Keratinocyte (primary cell): ENCODE measurements around the gene SAMD8. TPM values are rescaled to one million over a fixed set of nuclear protein-coding genes. Genes with fewer than 3 reads are reported as not detected.

Experiments
- DNase-seq: peaks from one replicate; pipeline ENCODE4 v3.0.0-alpha.2; 2011; ENCODE audit warnings: low read depth, missing footprints, low spot score
- FAIRE-seq: peaks from 2 replicates; lab custom pipeline; 2011; peaks lifted over from hg19 to GRCh38; lab: Jason Lieb, UNC
- H2AFZ ChIP-seq: 2 replicates; pipeline ENCODE4 v1.6.0; 2012; ENCODE audit warnings: low read length, control low read depth, inconsistent platforms; ENCODE audit not compliant: control insufficient read depth
- H3K27ac ChIP-seq: 2 replicates; pipeline ENCODE4 v1.5.1; 2011; ENCODE audit warnings: low read length; ENCODE audit not compliant: control insufficient read depth, insufficient read depth
- H3K27me3 ChIP-seq: 3 replicates; pipeline ENCODE4 v1.6.0; 2011; ENCODE audit warnings: low read length; ENCODE audit not compliant: control insufficient read depth, insufficient read depth; ENCODE audit errors: extremely low read depth
- H3K36me3 ChIP-seq, 2 experiments: 2 replicates in 1 of 2; 3 replicates in 1 of 2; pipeline ENCODE4 v1.5.1; 2011; ENCODE audit warnings: low read length in 2 of 2, mild to moderate bottlenecking in 1 of 2; ENCODE audit not compliant: control insufficient read depth in 2 of 2, insufficient read depth in 2 of 2; ENCODE audit errors: extremely low read depth in 1 of 2
- H3K4me1 ChIP-seq: 3 replicates; pipeline ENCODE4 v1.5.1; 2011; ENCODE audit warnings: low read length; ENCODE audit not compliant: control insufficient read depth, insufficient read depth; ENCODE audit errors: extremely low read depth
- H3K4me2 ChIP-seq: 3 replicates; pipeline ENCODE4 v1.6.0; 2011; ENCODE audit warnings: low read depth, low read length; ENCODE audit not compliant: control insufficient read depth, insufficient read depth; ENCODE audit errors: extremely low read depth
- H3K4me3 ChIP-seq, 3 experiments: fragments of 200-600 bp in 1 of 3; sonication (generic) in 1 of 3; 2 replicates in 2 of 3; 3 replicates in 1 of 3; pipeline ENCODE4 v1.5.1; 2011 to 2016; ENCODE audit warnings: low read length in 3 of 3, mild to moderate bottlenecking in 3 of 3, control low read depth in 2 of 3, inconsistent platforms in 1 of 3, low read depth in 1 of 3, mixed read lengths in 1 of 3, mixed run types in 1 of 3, moderate library complexity in 1 of 3; ENCODE audit not compliant: control insufficient read depth in 2 of 3, insufficient read depth in 2 of 3; ENCODE audit errors: extremely low read depth in 1 of 3
- H3K79me2 ChIP-seq: 2 replicates; pipeline ENCODE4 v1.6.0; 2012; ENCODE audit warnings: low read length; ENCODE audit not compliant: control insufficient read depth, insufficient read depth
- H3K9ac ChIP-seq: 3 replicates; pipeline ENCODE4 v1.6.0; 2011; ENCODE audit warnings: low read length; ENCODE audit not compliant: control insufficient read depth, insufficient read depth; ENCODE audit errors: extremely low read depth
- H3K9me1 ChIP-seq: 3 replicates; pipeline ENCODE4 v1.6.0; 2011; ENCODE audit warnings: low read length; ENCODE audit not compliant: control insufficient read depth, insufficient read depth; ENCODE audit errors: extremely low read depth
- H3K9me3 ChIP-seq: 2 replicates; pipeline ENCODE4 v1.5.1; 2012; ENCODE audit warnings: low read depth, low read length; ENCODE audit not compliant: control insufficient read depth
- H4K20me1 ChIP-seq: 3 replicates; pipeline ENCODE4 v1.6.0; 2011; ENCODE audit warnings: low read length; ENCODE audit not compliant: control insufficient read depth, insufficient read depth; ENCODE audit errors: extremely low read depth
- CTCF ChIP-seq, 3 experiments: IDR thresholded peaks in 1 of 3; conservative IDR thresholded peaks in 1 of 3; optimal IDR thresholded peaks in 1 of 3; 2 replicates in 2 of 3; 3 replicates in 1 of 3; pipeline versions ENCODE3 to v1.5.1; 2011; ENCODE audit warnings: low read length in 3 of 3, mild to moderate bottlenecking in 3 of 3, moderate library complexity in 2 of 3, control low read depth in 1 of 3, inconsistent platforms in 1 of 3; ENCODE audit not compliant: insufficient read depth in 2 of 3; ENCODE audit errors: extremely low read depth in 1 of 3
- EZH2 ChIP-seq: IDR thresholded peaks from one replicate; pipeline ENCODE4 v1.6.1; 2012; ENCODE audit warnings: inconsistent platforms, mild to moderate bottlenecking, low read length, moderate library complexity
- dilution Hi-C: fragments of 300-500 bp; cut with MboI; formaldehyde crosslinking; loops from one replicate; pipeline ENCODE4 v1.7.0; 2020; ENCODE audit warnings: low sequenced_read_pairs; ENCODE audit not compliant: extremely low pct_ligation_motif_present
- polyA plus RNA-seq, 5 experiments: library from polyadenylated mRNA; depleted of rRNA in 3 of 5; stranded (reverse) in 3 of 5; stranded (forward) in 1 of 5; unstranded in 1 of 5; fragments of >200 nt; gene quantifications; 1 replicate in 1 of 5; 2 replicates in 3 of 5; 3 replicates in 1 of 5; pipeline versions ENCODE4 v1.2.1 to v1.2.3, GENCODE V29; 2011 to 2012; ENCODE audit warnings: missing spikeins in 2 of 5, low read depth in 1 of 5, low replicate concordance in 1 of 5

Gene SAMD8
- polyA plus RNA-seq, 1 donor (not counting 4 experiments of a cell fraction or from before 2014, with no cell fraction given) = 31.7 TPM

- Histone ChIP-seq H2AFZ (no peak overlapping the region), H3K9me3 (no peaks in the 10 kb centered on the region)
- dilution Hi-C loops = no loop called here
These were observed 96.7 kb downstream of the SAMD8 start for GRCh38 chr10:75208181-75208580.

GRCh38 chr10:75209086-75209920 lies 97.8 kb downstream of the SAMD8 start:
- Histone ChIP-seq H3K4me2 (peak overlapping the region; percentile 97), H4K20me1 (peaks cover 2% of the 10 kb centered on the region), H3K4me3 (peak overlapping the region in 2 of 3 experiments; percentile 83 to 96), H3K27ac (peak overlapping the region; percentile 100), H3K27me3 (no peaks in the 10 kb centered on the region), H3K79me2 (peaks cover 34% of the 10 kb centered on the region), H2AFZ (no peak overlapping the region), H3K36me3 (peaks cover 4 to 16% of the 10 kb centered on the region in 2 experiments), H3K9me3 (no peaks in the 10 kb centered on the region), H3K9me1 (no peaks in the 10 kb centered on the region), H3K4me1 (peaks cover 67% of the 10 kb centered on the region), H3K9ac (peak overlapping the region; percentile 100)
- FAIRE-seq = no peak
- TF ChIP-seq CTCF (optimal IDR thresholded peaks at IDR 0.05 in 1 of 3, IDR thresholded peaks at IDR 0.05 in 1 of 3, conservative IDR thresholded peaks at IDR 0.05 in 1 of 3; ENCODE audit: extremely low read depth in 1 of 3, insufficient read depth in 2 of 3, low read length in 3 of 3) (no peak), EZH2 (no peak)
- DNase-seq = no peak
- dilution Hi-C loops = no loop called here

More at GRCh38 chr10:75208181-75208580, 96.7 kb downstream of the SAMD8 start:
- peaks cover 2% of the 10 kb centered on the region for H4K20me1 ChIP-seq
- H3K9ac ChIP-seq = peak overlapping the region; percentile 51
- TF ChIP-seq CTCF (optimal IDR thresholded peaks at IDR 0.05 in 1 of 3, IDR thresholded peaks at IDR 0.05 in 1 of 3, conservative IDR thresholded peaks at IDR 0.05 in 1 of 3; ENCODE audit: extremely low read depth in 1 of 3, insufficient read depth in 2 of 3, low read length in 3 of 3) = no peak
- TF ChIP-seq EZH2 = no peak
- no peaks in the 10 kb centered on the region for H3K9me1 ChIP-seq
- peak overlapping the region; percentile 52 for H3K4me2 ChIP-seq
- no peaks in the 10 kb centered on the region for H3K27me3 ChIP-seq
- peak overlapping the region; percentile 100 for H3K27ac ChIP-seq
- no peak overlapping the region for H3K4me3 ChIP-seq
- H3K36me3 ChIP-seq = peaks cover 4 to 10% of the 10 kb centered on the region in 2 experiments
- FAIRE-seq = peak; percentile 87
- H3K4me1 ChIP-seq = peaks cover 61% of the 10 kb centered on the region
- H3K79me2 ChIP-seq = peaks cover 26% of the 10 kb centered on the region
- DNase-seq = peak; percentile 81
